Endodermal cell (in vitro differentiated cells): ENCODE data around the gene NAV2. TPM values are rescaled to one million over a fixed set of nuclear protein-coding genes. Genes with fewer than 3 reads are reported as not detected.

Experiments used
- DNase-seq: peaks from one replicate; pipeline ENCODE4 v3.0.0-alpha.2; 2017
- H3K27ac ChIP-seq: 2 replicates; pipeline ENCODE4 v1.5.1; 2013; ENCODE audit warnings: mild to moderate bottlenecking, low read depth, low read length, moderate library complexity
- H3K27me3 ChIP-seq: 2 replicates; pipeline ENCODE4 v1.6.1; 2013; ENCODE audit warnings: mild to moderate bottlenecking, low read length, moderate library complexity; ENCODE audit not compliant: insufficient read depth, control insufficient read depth, poor library complexity, severe bottlenecking
- H3K36me3 ChIP-seq: 2 replicates; pipeline ENCODE4 v1.7.0; 2013; ENCODE audit warnings: mild to moderate bottlenecking, low read length, moderate library complexity; ENCODE audit not compliant: control insufficient read depth, insufficient read depth
- H3K4me1 ChIP-seq: one replicate; pipeline ENCODE4 v1.7.0; 2013; ENCODE audit warnings: low read length; ENCODE audit not compliant: control insufficient read depth, insufficient read depth
- H3K4me3 ChIP-seq: 2 replicates; pipeline ENCODE4 v1.5.1; 2013; ENCODE audit warnings: mild to moderate bottlenecking, low read length, moderate library complexity
- H3K9ac ChIP-seq: 2 replicates; pipeline ENCODE4 v1.6.1; 2013; ENCODE audit warnings: mild to moderate bottlenecking, low read length, moderate library complexity; ENCODE audit not compliant: poor library complexity, severe bottlenecking; ENCODE audit errors: extremely low read depth
- H3K9me3 ChIP-seq: 2 replicates; pipeline ENCODE4 v1.6.1; 2013; ENCODE audit warnings: mild to moderate bottlenecking, low read length, moderate library complexity; ENCODE audit not compliant: control insufficient read depth
- H3K27ac Mint-ChIP-seq: 2 replicates; pipeline ENCODE4 v1.8.0; 2020; ENCODE audit warnings: mixed read lengths
- H3K27me3 Mint-ChIP-seq: 2 replicates; pipeline ENCODE4 v1.8.0; 2021; ENCODE audit warnings: mild to moderate bottlenecking, mixed read lengths; ENCODE audit not compliant: insufficient read depth
- H3K36me3 Mint-ChIP-seq: 2 replicates; pipeline ENCODE4 v1.8.0; 2020; ENCODE audit warnings: low read depth, mixed read lengths
- H3K4me1 Mint-ChIP-seq: 2 replicates; pipeline ENCODE4 v1.8.0; 2020; ENCODE audit warnings: mixed read lengths
- H3K4me3 Mint-ChIP-seq: 2 replicates; pipeline ENCODE4 v1.8.0; 2020; ENCODE audit warnings: mild to moderate bottlenecking, moderate library complexity, mixed read lengths
- H3K9me3 Mint-ChIP-seq: 2 replicates; pipeline ENCODE4 v1.8.0; 2020; ENCODE audit warnings: mild to moderate bottlenecking, mixed read lengths
- WGBS, 2 experiments: methylation state at CpG; one replicate each; pipeline versions ENCODE4 v1.1.5 to v1.1.7; 2013; ENCODE audit warnings: missing lambda C conversion rate in 2 of 2, mixed read lengths in 1 of 2; ENCODE audit not compliant: insufficient coverage in 1 of 2, insufficient read length in 1 of 2; 5-methylcytosine and 5-hydroxymethylcytosine counted together
- total RNA-seq, 2 donors: library from RNA; stranded (reverse); fragmentation: NEBNext Ultra II Directional in 1 of 2; extraction: Animal tissue kit (Norgen Biotek cat#: 25700) in 1 of 2; gene quantifications; 2 replicates in 1 of 2; 3 replicates in 1 of 2; pipeline ENCODE4 v1.2.1, GENCODE V29; 2021
- TF ChIP-seq, protein P1 (sequence below): fragments of 200-600 bp; sonication (generic); conservative IDR thresholded peaks from 2 replicates; pipeline ENCODE4 v1.5.0; 2021; ENCODE audit warnings: antibody characterized with exemption, mild to moderate bottlenecking

NAV2 gene
- total RNA-seq, 2 donors from 2014 or later = 37.1 to 42.4 TPM

- Mint-ChIP-seq H3K4me3 (no peak overlapping the region), H3K27ac (no peak overlapping the region), H3K9me3 (no peaks in the 10 kb centered on the region), H3K36me3 (no peaks in the 10 kb centered on the region), H3K27me3 (peaks cover 10% of the 10 kb centered on the region), H3K4me1 (no peaks in the 10 kb centered on the region)
- Histone ChIP-seq H3K36me3 (no peaks in the 10 kb centered on the region), H3K27ac (no peak overlapping the region), H3K4me1 (no peaks in the 10 kb centered on the region), H3K9ac (no peak overlapping the region), H3K9me3 (no peaks in the 10 kb centered on the region), H3K27me3 (no peaks in the 10 kb centered on the region), H3K4me3 (no peak overlapping the region)
- DNase-seq = no peak
- TF ChIP-seq, protein P1, sequence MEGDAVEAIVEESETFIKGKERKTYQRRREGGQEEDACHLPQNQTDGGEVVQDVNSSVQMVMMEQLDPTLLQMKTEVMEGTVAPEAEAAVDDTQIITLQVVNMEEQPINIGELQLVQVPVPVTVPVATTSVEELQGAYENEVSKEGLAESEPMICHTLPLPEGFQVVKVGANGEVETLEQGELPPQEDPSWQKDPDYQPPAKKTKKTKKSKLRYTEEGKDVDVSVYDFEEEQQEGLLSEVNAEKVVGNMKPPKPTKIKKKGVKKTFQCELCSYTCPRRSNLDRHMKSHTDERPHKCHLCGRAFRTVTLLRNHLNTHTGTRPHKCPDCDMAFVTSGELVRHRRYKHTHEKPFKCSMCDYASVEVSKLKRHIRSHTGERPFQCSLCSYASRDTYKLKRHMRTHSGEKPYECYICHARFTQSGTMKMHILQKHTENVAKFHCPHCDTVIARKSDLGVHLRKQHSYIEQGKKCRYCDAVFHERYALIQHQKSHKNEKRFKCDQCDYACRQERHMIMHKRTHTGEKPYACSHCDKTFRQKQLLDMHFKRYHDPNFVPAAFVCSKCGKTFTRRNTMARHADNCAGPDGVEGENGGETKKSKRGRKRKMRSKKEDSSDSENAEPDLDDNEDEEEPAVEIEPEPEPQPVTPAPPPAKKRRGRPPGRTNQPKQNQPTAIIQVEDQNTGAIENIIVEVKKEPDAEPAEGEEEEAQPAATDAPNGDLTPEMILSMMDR = no peak
- WGBS, 2 experiments = 80 to 93% methylated on average over 1 to 5 of the region's 5 CpGs
These were observed 19.5 kb upstream of the NAV2 start for GRCh38 chr11:19693146-19693545.

DNA sequence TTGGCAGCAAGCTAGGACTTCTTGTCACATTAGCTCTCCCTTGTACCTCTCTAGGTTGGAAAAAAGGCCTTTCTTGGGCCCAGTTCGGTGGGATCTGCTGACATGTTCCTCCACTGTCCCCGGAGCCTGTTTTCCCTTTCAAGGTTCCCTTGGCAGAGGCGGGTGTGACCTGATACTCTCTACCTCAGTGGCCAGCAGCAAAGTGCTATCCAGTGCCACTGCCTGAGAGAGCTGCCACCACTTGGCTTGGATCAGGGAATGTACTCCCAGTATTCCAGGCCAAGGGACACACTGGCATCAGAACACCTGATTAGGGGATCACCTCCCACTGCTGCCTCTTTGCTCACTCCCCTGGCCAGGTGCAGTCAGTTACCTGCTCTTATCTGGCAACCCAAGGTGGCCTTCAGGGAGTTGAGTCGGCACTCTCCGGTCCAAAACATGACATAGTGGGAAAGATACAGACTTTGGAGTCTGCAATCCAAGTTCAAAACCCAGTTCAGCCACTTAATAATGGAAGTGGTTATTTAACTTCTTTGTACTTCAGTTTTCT lies 17.8 kb upstream of the NAV2 start:
- Mint-ChIP-seq H3K4me3 (no peak overlapping the region), H3K9me3 (no peaks in the 10 kb centered on the region), H3K36me3 (no peaks in the 10 kb centered on the region), H3K4me1 (no peaks in the 10 kb centered on the region), H3K27me3 (peaks cover 11% of the 10 kb centered on the region), H3K27ac (no peak overlapping the region)
- peaks cover 8% of the 10 kb centered on the region for H3K27me3 ChIP-seq
- TF ChIP-seq, protein P1 = no peak
- 91 to 98% methylated on average over 5 of the region's 5 CpGs for WGBS, 2 experiments
- no peak overlapping the region for H3K9ac ChIP-seq
- H3K27ac ChIP-seq = no peak overlapping the region
- no peak for DNase-seq
- no peaks in the 10 kb centered on the region for H3K9me3 ChIP-seq
- H3K4me1 ChIP-seq = no peaks in the 10 kb centered on the region
- H3K36me3 ChIP-seq = no peaks in the 10 kb centered on the region
- no peak overlapping the region for H3K4me3 ChIP-seq

DNA sequence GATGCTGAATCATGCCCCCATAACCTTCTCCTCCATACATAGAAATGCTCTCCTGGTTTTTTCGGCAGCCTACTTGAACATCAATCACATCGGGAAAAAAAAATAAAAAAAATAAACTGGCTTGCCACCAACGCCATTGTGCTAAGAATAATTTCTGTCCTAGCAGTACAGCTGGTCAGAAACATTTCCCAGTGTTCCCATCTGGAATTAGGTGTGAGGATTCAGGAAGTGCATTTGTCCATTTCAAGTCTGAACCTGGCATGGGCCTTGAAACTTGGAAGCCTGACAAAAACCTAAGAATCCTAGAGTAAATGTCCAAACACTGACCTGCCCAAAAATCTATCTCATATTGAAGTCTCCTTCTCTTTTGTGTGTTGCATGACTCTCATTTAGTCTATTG lies 16.6 kb upstream of the NAV2 start:
- H3K36me3 Mint-ChIP-seq = no peaks in the 10 kb centered on the region
- H3K4me1 Mint-ChIP-seq = no peaks in the 10 kb centered on the region
- peaks cover 11% of the 10 kb centered on the region for H3K27me3 Mint-ChIP-seq
- Histone ChIP-seq H3K36me3 (no peaks in the 10 kb centered on the region), H3K4me1 (no peaks in the 10 kb centered on the region), H3K9me3 (no peaks in the 10 kb centered on the region), H3K27me3 (peaks cover 9% of the 10 kb centered on the region), H3K27ac (no peak overlapping the region), H3K4me3 (no peak overlapping the region), H3K9ac (no peak overlapping the region)
- 97 to 100% methylated on average over 1 to 3 of the region's 3 CpGs for WGBS, 2 experiments
- no peak for DNase-seq
- no peak overlapping the region for H3K27ac Mint-ChIP-seq
- H3K4me3 Mint-ChIP-seq = no peak overlapping the region
- no peaks in the 10 kb centered on the region for H3K9me3 Mint-ChIP-seq
- TF ChIP-seq, protein P1 = no peak
